ENCODE data around the gene UCK2. TPM values are rescaled to one million over a fixed set of nuclear protein-coding genes. Genes with fewer than 3 reads are reported as not detected.

The UCK2 gene
- total and polyA plus RNA-seq, 2 of the 8 experiments (the other 6 are each of a cell fraction or from before 2014, with no cell fraction given), result 103 to 109 TPM

DNA sequence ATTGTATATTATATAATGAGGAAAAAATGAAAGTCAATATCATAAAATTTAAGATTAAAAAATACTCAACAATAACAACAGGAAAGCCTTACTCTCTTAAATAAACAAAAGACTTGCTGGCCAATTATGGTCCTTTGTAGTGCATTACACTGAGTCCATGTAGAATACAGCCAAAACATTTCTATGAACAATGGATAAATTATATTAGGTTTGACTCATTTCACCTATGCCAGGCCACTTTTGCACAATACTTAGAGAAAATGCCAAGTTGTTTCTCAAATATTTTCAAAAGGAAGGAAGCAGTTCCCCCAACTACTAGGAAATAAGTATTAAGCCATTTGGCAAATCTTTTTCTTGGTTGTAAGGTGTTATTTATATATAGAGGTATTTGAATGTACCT is 19.8 kb upstream of the UCK2 start:
- Histone ChIP-seq H3K23ac (ENCODE audit: insufficient read length) (no peak overlapping the region), H3K18ac (ENCODE audit: extremely low read depth, low read length) (no peak overlapping the region), H3K4ac (replicated peaks; ENCODE audit: insufficient read length, low read depth, low read length) (no peak overlapping the region), H3K9ac (replicated peaks in 1 of 4; ENCODE audit: extremely low read depth in 1 of 4, low read depth in 3 of 4, low read length in 3 of 4) (no peak overlapping the region), H3K4me2 (ENCODE audit: insufficient read depth in 1 of 2, low read depth in 2 of 2, low read length in 2 of 2) (no peak overlapping the region), H3K27me3 (replicated peaks in 1 of 4; ENCODE audit: control insufficient read depth in 3 of 4, extremely low read depth in 1 of 4, insufficient read depth in 3 of 4, low read length in 3 of 4) (no peaks in the 10 kb centered on the region), H3K36me3 (ENCODE audit: control insufficient read depth in 2 of 4, insufficient read depth in 4 of 4, low read length in 3 of 4) (no peaks in the 10 kb centered on the region), H3K4me3 (ENCODE audit: extremely low read depth in 1 of 4, insufficient read depth in 2 of 4, low read depth in 3 of 4, low read length in 4 of 4) (no peak overlapping the region), H3K27ac (ENCODE audit: low read depth, low read length) (no peak overlapping the region), H3K4me1 (replicated peaks in 1 of 4; ENCODE audit: control insufficient read depth in 3 of 4, insufficient read depth in 4 of 4, low read length in 3 of 4) (no peaks in the 10 kb centered on the region), H2BK12ac (ENCODE audit: low read depth, low read length) (no peak overlapping the region), H4K5ac (ENCODE audit: insufficient read length, low read depth, low read length) (no peak overlapping the region), H4K20me1 (replicated peaks in 1 of 2; ENCODE audit: control insufficient read depth in 1 of 2, insufficient read depth in 2 of 2, low read length in 2 of 2) (no peaks in the 10 kb centered on the region), H3K56ac (replicated peaks; ENCODE audit: insufficient read length, low read depth, low read length) (no peak overlapping the region), H3K79me1 (ENCODE audit: low read depth, low read length) (no peaks in the 10 kb centered on the region), H3K14ac (ENCODE audit: insufficient read length) (no peak overlapping the region), H4K91ac (replicated peaks; ENCODE audit: insufficient read length, low read length) (no peak overlapping the region), H2BK120ac (replicated peaks; ENCODE audit: low read depth, low read length) (no peak overlapping the region), H2BK5ac (ENCODE audit: low read depth, low read length) (no peak overlapping the region), H3K23me2 (ENCODE audit: low read depth, low read length) (no peaks in the 10 kb centered on the region), H3K79me2 (ENCODE audit: control insufficient read depth in 1 of 2, insufficient read depth in 2 of 2, low read length in 2 of 2) (no peaks in the 10 kb centered on the region), H2BK20ac (ENCODE audit: low read length) (no peak overlapping the region), H2BK15ac (ENCODE audit: low read length) (no peak overlapping the region), H2AK5ac (ENCODE audit: low read depth, low read length) (no peak overlapping the region), H2AFZ (ENCODE audit: low read length) (no peak overlapping the region), H3K9me3 (ENCODE audit: insufficient read depth in 2 of 2, low read depth in 1 of 2, low read length in 1 of 2) (no peaks in the 10 kb centered on the region), H4K8ac (ENCODE audit: extremely low read depth, insufficient read depth, low read length) (no peak overlapping the region)
- TF ChIP-seq RXRA (IDR thresholded peaks at IDR 0.05; ENCODE audit: insufficient read depth, low read depth, low read length) (no peak), SAP30 (IDR thresholded peaks at IDR 0.05; ENCODE audit: insufficient read depth, insufficient replicate concordance, low read length) (no peak)
- ChIA-PET CTCF (ENCODE audit: partially characterized antibody) (no interaction called here), POLR2A (ENCODE audit: partially characterized antibody) (no interaction called here)
- DNase-seq (ENCODE audit: low read depth in 1 of 2, low spot score in 2 of 2) (no peak), FAIRE-seq (no peak)

All from H1 (cell line).